GM19240 (cell line): Measurements from ENCODE around the gene POLR1H.
A peak's percentile ranks its signal among the peaks of the same experiment; 100 is the strongest.
"Not testable (repeated sequence)": the region's sequence is repeated elsewhere in the genome, so short reads cannot be mapped to it uniquely, and the experiment has no call there.

Experiments
- DNase-seq: peaks from one replicate; pipeline ENCODE4 v3.0.0; 2011; ENCODE audit warnings: low spot score; ENCODE audit not compliant: insufficient read length

POLR1H gene

GRCh38 chr6:30061092-30061857 lies at the start of gene POLR1H:
Gene POLR1H (plus strand): TSS chr6:30061265. CDS start chr6:30061525, 260 bp downstream.
- DNase-seq, result peak; percentile 66

GRCh38 chr6:30013291-30013922 lies 47.7 kb upstream of the POLR1H start:
- DNase-seq, result no peak

DNA sequence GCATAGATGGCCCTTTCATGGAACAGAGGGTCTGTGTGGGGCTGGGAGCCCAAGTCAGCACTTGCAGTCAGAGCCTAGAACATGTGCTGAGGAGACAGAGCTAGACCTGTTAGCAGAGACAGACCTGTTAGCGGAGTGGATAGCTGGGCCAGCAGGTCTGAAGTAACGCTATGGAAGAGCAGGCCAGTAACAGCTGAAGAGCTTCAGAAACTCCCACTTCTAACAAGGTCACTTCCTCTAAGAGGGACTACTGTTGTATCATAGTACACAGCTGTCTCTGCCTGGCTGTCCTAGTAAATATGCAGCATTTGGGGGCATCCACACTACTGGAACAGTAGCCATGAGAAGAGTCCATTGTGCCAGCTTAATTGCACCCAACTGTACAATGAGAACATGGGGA lies 41.2 kb upstream of the POLR1H start:
- no peak for DNase-seq

- no peak for DNase-seq
Observed at GRCh38 chr6:30020626-30021025, 40.4 kb upstream of the POLR1H start.

- DNase-seq, result no peak
Observed at GRCh38 chr6:30022189-30022588, 38.9 kb upstream of the POLR1H start.

DNA sequence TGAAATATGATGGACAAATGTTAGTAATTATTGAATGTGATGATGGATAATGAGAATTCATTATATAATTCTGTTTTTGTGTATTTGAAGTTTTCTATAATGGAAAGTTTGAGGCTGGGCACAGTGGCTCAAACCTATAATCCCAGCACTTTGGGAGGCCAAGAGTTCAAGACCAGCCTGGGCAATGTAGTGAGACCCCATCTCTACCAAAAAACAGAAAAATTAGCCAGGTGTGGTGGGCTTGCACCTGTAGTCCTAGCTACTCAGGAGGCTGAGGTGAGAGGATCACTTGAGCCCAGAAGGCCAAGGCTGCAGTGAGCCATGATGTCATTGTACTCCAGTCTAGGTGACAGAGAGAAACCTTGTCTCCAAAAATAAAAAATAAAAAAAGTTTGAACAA lies 38.4 kb upstream of the POLR1H start:
- DNase-seq, result not testable (repeated sequence)

GRCh38 chr6:30025186-30025585 lies 35.9 kb upstream of the POLR1H start:
- no peak for DNase-seq

DNA sequence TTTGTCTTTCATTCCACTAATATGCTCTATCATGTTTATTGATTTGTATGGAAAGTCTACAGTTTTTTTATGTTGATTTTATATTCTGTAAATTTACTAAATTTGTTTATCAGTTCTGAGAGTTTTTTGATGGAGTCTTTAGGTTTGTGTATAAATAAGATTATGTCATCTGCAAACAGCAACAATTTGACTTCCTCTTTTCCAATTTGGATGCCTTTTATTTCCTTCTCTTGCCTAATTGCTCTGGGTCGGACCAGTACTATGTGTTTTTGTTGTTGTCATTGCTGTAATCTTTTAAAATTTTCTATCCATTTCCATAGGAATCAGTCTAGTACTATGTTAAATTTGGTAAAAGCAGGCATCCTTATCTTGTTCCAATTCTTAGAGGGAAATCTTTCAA lies 31.5 kb upstream of the POLR1H start:
- DNase-seq, result no peak

DNA sequence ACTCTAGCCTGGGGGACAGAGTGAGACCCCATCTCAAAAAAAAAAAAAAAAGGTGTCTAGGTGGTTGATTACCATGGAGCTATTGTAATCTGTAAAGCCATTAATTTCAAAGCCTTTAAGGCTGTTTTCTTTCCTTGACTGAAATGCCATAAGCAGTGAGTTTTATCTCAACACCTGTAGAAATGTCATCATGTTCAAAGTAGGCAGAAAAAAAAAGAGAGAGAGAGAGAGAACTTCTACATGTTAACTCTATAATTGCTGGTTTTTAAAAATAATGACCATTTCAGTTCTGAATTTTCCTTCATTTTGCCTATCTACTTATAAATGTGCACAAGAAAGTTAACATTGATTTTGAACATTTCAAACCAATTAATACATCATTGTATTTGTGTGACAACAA lies 29.7 kb upstream of the POLR1H start:
- DNase-seq, result no peak

DNA sequence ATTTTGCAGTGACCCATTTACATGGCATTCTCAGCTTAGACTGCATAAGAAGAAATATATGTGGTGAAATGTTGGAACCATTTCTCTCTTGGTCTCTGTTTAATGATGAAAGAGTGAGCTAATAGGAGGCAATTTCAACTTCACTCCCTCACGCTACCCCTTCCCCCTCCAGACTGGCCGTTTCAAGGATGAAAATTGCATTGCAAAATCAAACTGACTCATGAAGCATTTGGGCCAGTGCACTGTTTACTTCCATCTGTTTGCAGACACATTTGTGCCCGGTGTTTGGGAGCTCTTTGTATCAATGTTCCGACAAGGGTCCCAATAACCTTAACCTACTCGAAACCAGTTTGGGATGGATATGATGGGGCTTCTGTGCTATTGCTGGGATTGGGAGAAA lies 27.6 kb upstream of the POLR1H start:
- not testable (repeated sequence) for DNase-seq

DNA sequence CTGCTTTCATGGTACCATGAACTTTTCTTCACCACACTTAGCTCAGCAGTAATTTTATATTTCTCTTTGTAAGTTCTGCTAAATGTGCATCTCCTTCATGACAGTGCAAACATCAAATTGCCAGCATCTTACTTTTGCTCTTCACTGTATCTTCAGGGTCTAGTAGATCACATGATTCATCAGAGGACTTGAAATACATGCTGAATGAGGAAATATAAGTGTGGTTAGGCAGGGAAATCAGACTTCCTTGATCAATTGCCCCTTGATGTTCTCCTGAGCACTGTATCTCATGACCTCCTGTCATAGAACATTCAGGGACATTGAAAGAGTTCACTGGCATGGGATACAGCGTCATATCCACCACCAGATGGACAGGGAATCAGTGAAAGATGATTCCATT lies 25.3 kb upstream of the POLR1H start:
- no peak for DNase-seq

DNA sequence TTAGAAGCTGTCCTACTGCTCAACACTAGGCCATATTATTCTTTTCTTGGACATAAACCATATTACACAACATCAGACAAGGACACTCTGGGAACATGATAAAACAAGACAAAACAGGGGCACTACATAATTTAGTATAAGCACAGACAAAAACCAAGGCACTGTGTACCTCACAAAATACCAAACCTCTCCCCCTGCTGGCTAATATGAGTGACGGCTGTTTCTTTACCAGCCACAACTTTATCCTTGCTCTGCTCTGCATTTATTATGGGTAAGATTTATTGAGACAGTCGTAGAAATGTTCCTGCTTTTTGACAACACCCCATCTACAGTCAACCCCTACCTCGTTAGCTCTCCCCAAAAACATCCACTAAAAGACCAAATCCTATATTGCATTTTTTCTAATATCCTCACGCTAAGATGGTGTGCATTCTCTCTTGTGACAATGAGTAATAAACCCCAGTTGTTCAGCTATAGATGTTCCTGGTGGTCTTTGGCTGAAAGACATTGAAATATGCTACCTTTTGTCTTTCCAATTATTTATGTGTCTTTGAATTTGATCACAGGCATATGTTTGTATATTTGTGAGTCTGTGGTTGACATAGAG lies 23.8 kb upstream of the POLR1H start:
- DNase-seq, result no peak

DNA sequence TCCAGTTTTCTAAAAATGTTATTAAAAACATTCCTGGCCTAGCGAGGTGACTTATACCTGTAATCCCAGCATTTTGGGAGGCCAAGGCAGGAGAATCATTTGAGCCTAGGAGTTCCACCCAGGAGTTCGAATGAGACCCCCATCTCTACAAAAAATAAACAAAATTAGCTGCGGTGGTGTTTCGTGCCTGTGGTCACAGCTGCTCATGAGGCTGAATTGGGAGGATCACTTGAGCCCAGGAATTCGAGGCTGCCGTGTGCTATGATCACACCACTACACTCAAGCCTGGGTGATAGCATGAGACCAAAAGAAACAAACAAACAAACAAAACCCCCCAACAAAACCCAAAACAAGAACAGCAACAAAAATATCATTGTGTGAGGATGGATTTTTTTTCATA lies 19.8 kb upstream of the POLR1H start:
- DNase-seq, result no peak

DNA sequence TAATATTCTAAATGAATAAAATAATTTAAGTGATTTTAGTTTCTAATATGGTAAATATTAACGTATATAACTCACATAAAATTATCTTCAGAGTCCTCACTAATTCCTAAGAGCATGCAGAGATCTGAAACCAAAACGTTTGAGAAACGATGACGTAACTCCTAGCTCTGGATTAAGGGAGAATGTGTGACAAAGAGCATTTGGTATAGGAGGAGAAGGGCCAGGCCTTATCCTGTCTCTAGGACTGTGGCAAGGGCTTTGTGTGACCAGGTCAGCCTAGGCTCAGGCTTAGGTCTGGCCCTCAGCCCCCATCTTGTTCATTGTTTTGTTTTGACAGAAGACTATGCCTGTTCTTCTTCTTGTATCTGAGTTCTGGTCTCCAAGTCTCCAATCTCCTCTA lies 19.2 kb upstream of the POLR1H start:
- no peak for DNase-seq

- DNase-seq, result no peak
Observed at GRCh38 chr6:30042476-30042875, 18.6 kb upstream of the POLR1H start.

DNA sequence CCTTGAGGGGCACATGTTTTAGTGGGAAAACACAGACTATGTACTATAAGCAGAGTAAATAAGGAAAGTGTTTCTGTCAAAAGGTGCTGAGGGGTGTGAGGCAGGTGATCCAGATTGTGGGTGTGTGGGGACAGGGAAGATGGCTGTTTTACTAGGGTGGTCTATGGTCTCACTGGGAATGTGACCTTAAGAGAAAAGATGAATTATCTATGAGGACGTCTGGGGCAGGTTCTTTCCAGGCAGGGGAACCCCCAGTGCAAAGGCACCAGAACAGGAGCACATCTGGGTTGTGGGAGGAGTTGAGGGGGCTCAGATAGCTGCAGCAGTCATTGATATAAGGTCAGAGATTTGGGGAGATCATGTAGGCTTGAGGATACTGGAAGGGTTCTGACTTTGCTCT lies 18.2 kb upstream of the POLR1H start:
- no peak for DNase-seq

- no peak for DNase-seq
Observed at GRCh38 chr6:30043744-30044143, 17.3 kb upstream of the POLR1H start.

- DNase-seq, result no peak
Observed at GRCh38 chr6:30044630-30045029, 16.4 kb upstream of the POLR1H start.

DNA sequence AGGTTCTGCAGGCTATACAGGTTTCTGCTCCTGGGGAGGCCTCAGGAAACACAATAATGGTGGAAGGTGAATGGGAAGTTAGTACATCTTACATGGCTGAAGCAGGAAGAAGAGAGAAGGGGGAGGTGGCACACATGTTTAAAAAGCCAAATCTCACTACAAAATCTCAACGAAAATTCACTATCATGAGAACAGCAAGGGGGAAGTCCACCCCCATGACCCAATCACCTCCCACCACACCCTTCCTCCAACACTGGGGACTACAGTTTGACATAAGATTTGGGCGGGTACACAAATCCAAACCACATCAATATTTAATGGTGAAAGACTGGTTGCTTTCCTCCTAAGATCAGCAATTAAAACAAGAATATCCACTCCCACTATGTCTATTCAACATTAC lies 13.8 kb upstream of the POLR1H start:
- DNase-seq, result no peak

- DNase-seq, result no peak
Observed at GRCh38 chr6:30053682-30054081, 7.4 kb upstream of the POLR1H start.

DNA sequence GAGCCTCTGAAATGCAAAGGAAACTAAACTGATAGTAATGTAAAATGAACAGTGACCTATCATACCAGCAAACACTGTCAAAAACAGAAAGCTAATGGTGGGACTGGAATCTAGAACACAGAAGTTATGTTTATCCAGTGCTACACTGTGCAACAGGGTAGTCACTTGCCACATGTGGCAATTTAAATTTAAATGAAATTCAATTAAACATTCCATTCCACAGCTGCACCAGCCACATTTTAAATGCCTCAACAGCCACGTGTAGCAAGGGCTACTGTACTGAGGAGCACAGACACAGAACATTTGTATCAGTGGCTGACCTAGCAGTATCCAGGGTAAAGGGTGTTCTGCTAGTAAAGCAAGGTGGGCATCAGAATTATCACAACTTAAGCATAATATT lies 5.6 kb upstream of the POLR1H start:
- no peak for DNase-seq

GRCh38 chr6:30060606-30061091 lies 416 bp upstream of the POLR1H start:
- no peak for DNase-seq
